Suppressor macrophage treated with lipopolysaccharide for 4 hours (primary cell): Measurements from ENCODE around the gene EVI5.
"Not testable (repeated sequence)": the region's sequence is repeated elsewhere in the genome, so short reads cannot be mapped to it uniquely, and the experiment has no call there.

ENCODE experiments used
- DNase-seq: peaks from one replicate; pipeline ENCODE4 v3.0.0-alpha.2; 2020

The EVI5 gene

GRCh38 chr1:92679980-92680379, 104.9 kb downstream of the EVI5 start:
- DNase-seq = no peak

DNA sequence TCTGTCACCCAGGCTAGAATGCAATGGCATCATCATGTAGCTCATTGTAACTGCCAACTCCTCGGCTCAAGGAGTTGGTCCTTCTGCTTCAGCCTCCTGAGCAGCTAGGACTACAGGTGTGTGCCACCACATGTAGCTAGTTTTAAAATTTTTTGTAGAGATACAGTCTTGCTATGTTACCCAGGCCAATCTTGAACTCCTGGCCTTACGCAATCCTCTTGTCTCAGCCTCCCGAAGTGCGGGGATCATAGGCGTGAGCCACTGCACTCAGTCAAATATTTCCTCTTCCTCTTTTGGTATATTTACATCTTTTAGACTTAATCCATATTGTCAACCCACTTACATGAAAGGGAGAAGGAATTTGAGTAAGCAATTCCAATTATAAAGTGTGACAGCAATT, 121.1 kb downstream of the EVI5 start:
- peak; percentile 54 for DNase-seq

- no peak for DNase-seq
Measured at GRCh38 chr1:92662048-92662447, 122.9 kb downstream of the EVI5 start.

DNA sequence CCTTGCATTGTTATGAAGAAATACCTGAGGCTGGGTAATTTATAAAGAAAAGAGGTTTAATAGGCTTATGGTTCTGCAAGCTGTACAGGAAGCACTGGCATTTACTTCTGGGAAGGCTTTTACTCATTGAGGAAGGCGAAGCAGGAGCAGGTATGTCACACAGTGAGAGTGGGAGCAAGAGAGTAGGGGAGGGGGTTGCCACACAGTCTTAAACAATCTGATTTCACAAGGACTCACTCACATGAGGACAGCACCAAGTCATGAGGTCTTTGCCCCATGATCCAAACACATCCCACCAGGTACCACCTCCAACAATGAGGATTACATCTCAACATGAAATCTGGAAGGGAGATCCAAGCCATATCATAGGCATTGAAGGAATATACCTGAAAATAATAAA, 127.2 kb downstream of the EVI5 start:
- no peak for DNase-seq

DNA sequence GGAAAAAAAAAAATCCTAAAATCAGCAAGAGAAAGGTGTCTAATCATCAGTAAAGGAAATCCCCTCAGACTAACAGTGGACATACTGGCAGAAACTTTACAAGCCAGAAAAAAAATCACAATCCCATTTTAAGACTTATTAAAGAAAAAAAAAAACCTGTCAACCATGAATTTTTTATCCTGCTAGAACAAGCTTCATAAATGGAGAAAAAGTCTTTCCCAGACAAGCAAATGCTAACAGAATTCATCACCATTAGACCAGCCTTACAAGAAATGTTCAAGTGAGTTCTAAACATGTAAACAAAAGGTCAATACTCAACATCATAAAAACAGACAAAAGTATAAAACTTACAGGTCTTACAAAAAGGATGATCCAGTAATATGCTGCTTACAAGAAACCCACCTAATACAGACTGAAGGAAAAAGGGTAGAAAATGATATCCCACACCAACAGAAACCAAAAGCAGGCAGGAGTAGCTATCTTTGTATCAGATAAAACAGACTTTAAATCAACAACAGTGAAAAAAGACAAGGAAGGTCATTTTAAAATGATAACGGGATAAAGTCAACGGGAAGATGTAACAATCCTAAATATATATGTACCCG, 129.6 kb downstream of the EVI5 start:
- DNase-seq = no peak

- no peak for DNase-seq
Measured at GRCh38 chr1:92653605-92654381, 131.1 kb downstream of the EVI5 start.

- not testable (repeated sequence) for DNase-seq
Measured at GRCh38 chr1:92640686-92641085, 144.2 kb downstream of the EVI5 start.

GRCh38 chr1:92638498-92638897, 146.4 kb downstream of the EVI5 start:
- DNase-seq = no peak

- DNase-seq = not testable (repeated sequence)
Measured at GRCh38 chr1:92635203-92635602, 149.7 kb downstream of the EVI5 start.

GRCh38 chr1:92623187-92623778, 161.6 kb downstream of the EVI5 start:
- peak; percentile 31 for DNase-seq

DNA sequence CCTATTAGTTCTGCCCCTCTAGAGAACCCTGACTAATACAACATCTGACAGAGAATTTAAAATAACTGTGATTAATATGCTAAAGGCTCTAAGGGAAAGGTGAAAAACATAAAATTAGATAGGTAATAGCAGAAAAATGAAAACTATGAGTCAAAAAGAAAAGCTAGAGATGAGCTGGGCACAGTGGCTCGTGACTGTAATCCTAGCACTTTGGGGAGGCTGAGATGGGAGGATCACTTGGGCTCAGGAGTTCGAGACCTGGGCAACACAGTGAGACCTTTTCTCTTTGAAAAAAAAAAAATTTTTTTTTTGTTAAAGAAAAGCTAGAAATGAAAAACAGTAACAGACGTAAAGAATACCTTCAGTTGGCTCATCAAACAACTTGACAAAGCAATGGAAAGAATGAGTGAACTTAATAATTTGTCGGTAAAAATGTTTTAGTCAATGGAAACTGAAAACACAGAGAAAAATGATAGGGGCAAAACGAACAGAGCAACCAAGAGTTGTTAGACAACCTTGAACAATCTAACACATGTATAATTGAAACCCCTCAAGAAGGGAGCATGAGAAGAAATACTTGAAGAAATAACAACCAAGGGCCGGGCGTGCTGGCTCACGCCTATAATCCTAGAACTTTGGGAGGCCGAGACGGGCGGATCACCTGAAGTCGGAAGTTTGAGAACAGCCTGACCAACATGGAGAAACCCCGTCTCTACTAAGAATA, 165.3 kb downstream of the EVI5 start:
- no peak for DNase-seq

GRCh38 chr1:92601044-92601443, 183.9 kb downstream of the EVI5 start:
- DNase-seq = no peak

DNA sequence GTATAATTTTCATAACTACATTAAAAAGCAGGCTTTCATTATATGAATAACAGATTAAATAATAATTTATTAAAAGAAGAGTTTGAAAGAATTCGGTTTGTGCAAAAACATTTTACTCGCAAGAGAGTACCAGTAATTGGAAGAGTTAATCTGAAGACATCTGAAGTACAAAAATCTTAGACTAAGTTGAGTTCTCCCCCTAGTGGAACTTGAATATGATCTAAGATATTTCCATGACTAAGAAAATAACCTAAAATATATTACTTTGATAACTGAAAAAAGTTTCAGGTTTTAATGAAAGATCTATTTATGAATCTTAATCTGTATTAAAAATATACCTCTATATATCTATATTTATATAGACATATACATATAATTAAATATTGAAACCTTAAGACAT, 185.7 kb downstream of the EVI5 start:
- peak; percentile 52 for DNase-seq

DNA sequence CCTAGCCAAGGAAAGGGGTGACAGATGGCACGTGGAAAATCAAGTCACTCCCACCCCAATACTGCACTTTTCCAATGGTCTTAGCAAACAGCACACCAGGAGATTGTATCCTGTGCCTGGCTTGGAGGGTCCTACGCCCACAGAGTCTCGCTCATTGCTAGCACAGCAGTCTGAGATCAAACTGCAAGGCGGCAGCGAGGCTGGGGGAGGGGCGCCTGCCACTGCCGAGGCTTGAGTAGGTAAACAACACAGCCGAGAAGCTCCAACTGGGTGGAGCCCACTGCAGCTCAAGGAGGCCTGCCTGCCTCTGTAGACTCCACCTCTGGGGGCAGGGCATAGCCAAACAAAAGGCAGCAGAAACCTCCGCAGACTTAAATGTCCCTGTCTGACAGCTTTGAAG, 195.5 kb downstream of the EVI5 start:
- not testable (repeated sequence) for DNase-seq

GRCh38 chr1:92587445-92587844, 197.5 kb downstream of the EVI5 start:
- DNase-seq = no peak

GRCh38 chr1:92585831-92586230, 199.1 kb downstream of the EVI5 start:
- no peak for DNase-seq

DNA sequence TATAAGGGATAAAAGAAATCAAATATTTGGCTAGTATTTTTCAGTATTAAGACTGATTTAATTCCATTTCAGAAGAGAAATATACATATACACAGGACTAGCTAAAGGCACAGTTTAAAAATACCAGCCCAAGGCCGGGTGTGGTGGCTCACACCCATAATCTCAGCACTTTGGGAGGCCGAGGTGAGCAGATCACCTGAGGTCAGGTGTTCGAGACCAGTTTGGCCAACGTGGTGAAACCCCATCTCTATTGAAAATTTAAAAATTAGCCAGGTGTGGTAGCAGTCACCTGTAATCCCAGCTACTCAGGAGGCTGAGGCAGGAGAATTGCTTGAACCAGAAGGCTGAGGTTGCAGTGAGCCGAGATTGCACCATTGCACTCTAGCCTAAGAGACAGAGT, 200.1 kb downstream of the EVI5 start:
- DNase-seq = not testable (repeated sequence)

- DNase-seq = peak; percentile 30
Measured at GRCh38 chr1:92583821-92584760, 200.8 kb downstream of the EVI5 start.

DNA sequence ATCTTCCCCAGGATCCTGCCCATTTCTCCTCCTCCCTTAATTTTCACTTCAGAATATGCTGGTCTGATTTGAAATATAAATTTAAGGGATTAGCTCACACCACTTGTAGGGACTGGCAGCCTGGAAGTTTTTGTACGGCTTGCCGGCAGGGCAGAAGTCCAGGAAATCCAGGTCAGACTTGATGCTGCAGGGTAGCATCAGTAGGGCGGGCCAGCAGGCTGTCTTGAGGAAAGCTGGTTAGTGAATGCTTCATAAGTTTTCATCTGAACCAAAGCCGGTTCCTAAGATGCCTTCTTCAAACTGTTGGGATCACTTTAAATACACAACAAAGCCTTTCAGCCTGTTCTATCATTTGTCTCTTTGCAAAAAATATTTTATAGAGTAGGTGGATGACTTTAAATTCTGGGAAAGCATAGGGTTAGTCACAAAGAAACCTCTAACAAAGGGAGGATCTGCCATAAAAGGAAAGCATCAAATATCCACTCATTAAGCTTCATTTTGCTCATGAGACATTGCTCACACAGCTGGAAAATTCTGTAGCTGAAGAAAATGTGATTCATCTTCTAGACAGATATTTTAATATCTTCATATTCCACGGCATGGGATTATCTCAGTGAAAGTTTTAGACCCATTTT, 207.5 kb downstream of the EVI5 start:
- no peak for DNase-seq

- no peak for DNase-seq
Measured at GRCh38 chr1:92575123-92575522, 209.8 kb downstream of the EVI5 start.

DNA sequence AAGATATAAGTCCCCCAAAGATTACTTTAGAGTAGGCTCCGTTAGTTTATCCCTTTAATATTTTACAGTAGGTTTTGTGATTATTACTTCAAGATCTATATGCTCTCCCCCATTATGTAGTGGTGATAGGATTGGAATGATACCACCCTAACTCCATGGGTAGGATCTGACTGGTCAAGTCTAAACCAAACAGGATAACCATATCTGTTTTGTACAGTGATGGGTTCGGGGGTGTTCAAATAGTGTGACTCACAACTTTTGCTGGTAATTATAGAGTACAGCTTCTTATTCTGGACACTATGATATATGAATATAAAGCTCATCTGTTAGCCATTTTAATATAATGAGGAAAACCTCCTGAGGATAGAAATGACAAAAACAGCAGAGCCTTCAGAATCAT, 212.4 kb downstream of the EVI5 start:
- no peak for DNase-seq

DNA sequence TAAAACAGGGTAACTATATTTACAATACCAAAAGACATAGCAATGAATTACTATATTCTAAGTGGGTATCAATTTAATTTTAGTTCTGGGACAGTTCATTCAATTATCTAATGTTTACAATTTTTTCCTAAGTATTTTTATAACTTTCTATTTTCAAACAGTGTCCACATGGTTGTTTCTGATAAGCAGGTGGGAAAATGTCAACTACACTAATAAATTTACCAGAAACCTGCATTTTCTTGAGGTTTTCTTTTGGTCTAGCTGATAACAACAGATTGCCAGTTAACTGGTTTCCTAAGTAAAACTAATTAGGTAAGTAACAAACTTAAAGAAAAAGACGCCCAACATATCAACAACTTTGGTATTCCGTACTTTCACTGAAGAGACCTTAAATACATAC, 213.3 kb downstream of the EVI5 start:
- DNase-seq = no peak
